Middle frontal gyrus (tissue), 1 donor: ENCODE measurements around the gene MARCHF9.

Experiments used
- DNase-seq: peaks from one replicate; pipeline ENCODE4 v3.0.0-alpha.2; 2015; ENCODE audit warnings: low spot score; ENCODE audit errors: extremely low spot score

MARCHF9 gene

DNA sequence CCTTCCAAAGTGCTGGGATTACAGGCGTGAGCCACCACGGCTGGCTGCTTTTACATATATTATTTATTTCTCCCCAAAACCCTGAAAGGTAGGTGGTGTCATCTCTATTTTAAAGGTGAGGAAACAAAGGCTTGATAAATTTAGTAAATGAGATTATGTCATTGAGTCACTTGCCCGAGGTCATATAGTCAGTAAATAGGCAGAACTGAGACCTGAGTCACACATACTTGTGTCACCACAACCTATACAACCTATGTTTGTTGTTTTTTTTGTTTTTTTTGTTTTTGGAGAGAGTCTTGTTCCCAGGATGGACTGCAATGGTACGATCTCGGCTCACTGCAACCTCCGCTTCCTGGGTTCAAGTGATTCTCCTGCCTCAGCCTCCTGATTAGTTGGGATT, 40.5 kb downstream of the MARCHF9 start:
- no peak for DNase-seq

DNA sequence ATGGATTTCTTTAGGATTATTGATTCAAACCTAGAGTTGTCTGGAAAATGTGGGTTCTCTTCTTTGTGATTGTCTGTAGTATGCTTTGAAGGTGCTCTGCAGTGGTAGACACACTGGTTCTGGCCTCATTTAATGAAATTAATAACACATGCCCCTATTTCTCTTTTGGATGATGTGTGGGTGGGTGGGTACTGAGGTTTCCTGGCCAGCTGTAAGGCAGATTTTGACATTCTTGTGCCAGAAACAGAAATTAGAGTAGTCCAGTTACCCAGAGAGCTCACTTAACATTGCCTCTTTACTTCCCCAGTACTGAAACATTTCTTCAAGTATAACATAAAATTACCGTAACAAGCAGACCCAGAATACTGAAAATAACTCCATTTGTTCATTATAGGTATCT, 42.1 kb downstream of the MARCHF9 start:
- no peak for DNase-seq

DNA sequence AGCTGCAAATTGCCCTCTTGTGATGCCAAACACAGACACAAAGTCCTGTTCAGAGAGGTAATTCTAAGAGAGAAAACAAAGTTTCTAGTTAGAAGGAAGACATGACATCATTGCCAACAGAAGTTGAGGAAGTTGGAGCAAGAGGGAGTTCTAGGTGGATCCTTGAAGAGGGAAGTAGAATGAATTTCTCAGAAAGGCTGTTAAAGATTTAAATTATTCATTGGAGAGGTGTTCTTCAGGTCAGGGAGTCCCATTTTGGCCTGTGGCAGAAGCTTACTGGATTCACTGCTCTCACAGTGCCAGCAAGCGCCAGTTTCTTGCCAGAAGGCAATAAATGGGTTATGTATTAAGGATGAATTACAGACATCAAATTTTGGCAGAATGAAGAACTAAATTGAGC, 43.0 kb downstream of the MARCHF9 start:
- DNase-seq, result no peak

DNA sequence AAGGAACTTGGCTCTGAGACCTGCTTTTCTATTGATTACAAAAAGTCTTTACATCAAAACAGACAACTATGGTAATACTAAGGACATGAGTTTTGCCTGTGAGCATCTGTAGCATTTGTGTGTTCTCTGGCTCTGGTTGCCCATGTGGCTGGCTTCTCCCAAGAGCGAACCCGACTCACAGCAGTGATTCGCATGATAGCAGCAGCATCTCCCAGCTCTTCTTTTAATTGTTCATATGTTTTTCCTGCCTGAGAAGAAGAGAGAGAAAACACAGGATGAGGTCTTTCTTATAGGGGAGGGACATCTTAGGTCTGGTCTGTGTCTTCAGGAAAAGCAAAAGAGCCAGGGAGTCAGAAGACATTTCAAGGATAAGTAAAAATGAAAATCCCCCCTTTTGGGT, 46.1 kb downstream of the MARCHF9 start:
- DNase-seq, result no peak

DNA sequence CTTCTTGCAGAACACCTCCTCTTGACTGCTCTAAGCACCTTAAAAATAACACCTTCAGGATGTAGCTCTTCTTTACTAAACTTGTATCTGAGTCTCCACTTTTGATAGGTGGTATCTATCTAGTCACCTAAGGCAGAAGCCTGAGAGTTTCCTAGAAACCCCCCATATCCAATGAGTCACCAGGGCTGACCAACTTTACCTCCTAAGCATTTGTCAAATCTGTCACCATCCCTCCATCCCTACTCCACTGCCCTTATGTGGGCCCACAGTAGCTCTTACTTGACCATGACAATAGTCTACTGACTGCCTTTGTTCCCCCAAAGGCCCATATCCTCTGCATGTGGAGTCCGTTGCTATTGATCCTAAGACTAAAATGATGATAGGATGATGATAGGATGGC, 47.7 kb downstream of the MARCHF9 start:
- no peak for DNase-seq

DNA sequence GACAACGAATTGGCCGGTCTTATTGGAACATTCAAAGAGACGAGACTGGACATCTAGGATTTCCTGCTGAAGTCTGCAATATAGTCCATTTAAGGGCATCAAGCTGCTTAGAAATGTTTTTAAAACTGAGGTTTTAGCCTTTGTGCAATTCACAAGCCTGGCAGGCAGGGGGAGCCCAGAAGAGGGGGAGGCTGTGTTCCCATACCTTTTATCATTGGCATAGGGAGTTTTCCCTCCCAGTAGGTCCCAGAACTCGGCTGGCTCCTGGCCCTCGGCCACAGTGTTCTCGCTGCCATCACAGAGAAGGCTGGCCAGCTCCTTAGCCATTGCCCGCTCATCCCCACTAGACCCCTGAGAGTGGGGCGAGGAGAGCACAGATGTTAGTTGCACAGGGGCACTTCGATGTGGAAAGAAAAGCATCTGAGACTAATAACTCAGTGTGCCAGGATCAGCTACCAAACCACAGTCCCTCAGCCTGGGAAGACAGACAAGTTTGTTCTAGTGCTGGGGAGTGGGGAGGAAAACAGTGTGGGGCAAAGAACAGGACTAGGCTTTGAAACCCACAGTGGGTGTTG, 48.5 kb downstream of the MARCHF9 start:
- DNase-seq, result peak; percentile 36

DNA sequence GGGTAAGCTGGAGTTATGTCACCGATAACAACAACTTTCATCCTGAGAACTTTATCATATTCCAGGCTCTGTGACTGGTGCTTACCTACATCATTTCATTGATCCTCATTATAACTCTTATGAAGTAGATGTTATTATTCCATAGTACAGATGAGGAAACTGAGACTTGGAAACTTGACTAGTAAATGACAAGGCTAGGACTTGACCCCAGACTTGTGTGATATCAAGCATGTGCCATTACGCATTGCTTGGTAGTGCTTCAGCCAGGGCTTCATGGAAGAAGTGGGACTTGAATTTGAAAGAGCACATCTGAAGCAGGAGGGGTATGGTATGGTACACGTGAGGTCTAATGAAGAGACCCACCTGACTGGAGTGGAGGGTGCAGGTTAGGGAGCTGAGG, 51.8 kb downstream of the MARCHF9 start:
- no peak for DNase-seq

DNA sequence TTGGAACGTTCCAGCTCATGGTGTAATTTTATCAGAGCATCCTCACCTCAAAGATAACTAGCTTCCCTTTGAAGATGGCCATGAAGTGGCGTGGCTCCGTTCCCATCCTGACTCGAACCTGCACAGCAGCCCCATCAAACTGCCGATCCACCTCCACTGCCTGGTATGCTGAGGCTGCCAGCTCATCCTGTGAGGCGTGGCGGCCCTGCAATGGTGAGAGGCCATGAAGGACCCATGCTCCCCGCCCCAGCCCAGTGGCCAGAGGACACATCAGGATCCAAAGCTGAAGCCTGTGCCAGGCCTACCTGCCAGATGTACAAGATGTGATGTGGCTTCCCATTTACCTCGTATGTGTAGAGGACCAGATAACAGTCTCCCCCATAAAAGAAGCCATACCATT, 52.4 kb downstream of the MARCHF9 start:
- DNase-seq, result no peak

DNA sequence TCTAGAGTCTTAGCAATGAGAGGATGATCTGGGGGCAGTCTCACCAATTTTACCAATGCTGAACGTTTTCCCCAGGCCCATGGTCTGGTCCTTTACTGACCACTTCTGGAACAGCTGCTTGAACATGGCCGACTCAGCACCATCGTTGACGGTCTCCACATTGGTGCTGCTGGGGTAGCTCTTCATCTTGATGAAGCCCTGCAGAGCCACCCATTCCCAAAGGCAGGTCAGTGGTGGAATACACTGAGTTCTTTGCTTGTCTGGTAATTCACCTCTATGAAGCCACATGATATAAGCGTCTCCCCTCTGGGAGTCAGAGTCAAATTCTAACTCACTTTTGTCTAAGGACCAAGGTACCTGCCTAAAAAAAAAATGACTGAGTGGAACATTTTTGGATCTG, 53.4 kb downstream of the MARCHF9 start:
- no peak for DNase-seq

DNA sequence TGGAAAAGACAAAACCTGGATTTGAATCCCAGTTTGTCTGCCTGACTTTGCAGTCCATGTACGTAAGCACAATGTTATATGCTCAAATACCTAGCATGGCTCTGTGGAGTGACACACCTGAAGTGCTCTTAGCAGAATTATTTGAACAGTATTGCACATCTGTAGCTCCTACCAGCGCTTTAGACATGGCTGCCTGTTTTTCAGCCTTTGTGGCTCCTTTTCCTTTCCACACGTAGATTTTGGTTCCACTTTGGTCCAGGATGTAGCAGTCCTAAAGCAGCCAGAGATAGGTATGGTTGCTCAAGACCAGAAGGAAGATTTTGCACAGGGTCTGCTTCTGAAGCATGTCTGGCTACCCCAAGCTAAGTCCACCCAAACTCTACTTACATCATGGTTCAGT, 54.5 kb downstream of the MARCHF9 start:
- no peak for DNase-seq
